ENCODE results near the gene RPS8.
"Not testable (repeated sequence)": the region's sequence is repeated elsewhere in the genome, so short reads cannot be mapped to it uniquely, and the experiment has no call there.

Gene RPS8

GRCh38 chr1:44803312-44804095 is 28.2 kb downstream of the RPS8 start:
- DNase-seq = no peak

- DNase-seq = no peak
Measured at GRCh38 chr1:44805311-44806024, 30.1 kb downstream of the RPS8 start.

DNA sequence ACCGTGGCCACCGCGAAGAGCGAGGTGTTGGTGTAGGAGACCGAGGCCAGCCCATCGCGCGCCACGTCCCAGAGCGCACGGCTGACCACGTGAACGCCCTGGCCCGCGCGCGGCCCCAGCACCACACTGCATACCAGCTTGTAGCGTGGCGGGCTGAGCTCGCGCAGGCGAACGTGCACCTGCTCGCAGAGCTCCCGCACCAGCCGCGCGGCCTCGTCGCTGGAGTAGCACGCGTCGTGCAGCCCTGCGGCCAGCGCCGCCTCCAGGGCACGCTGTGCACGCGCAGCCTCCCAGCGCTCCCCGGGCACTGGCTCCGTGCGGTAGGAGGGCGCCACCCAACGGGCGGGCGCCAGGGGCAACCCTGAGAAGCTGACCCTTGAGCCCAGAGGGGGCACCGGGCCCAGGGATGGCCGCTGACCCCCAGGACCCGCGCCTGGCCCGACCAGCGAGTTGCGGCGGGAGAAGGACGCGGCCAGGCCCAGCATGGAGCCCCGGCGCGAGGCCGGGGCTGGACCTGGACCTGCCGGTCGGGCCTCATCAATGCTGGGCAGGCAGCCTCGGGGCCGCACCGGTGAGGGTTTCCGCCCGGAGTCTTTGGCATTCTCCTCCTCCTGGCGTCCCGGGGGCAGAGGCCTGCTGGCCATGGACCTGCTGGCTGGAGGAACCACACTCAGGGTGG is 30.8 kb downstream of the RPS8 start:
- no peak for DNase-seq

GRCh38 chr1:44806704-44807363 is 31.5 kb downstream of the RPS8 start, which contains the start of gene DYNLT4:
Gene DYNLT4 (minus strand): TSS chr1:44807351. CDS start chr1:44806668, 683 bp downstream.
- no peak for DNase-seq

DNA sequence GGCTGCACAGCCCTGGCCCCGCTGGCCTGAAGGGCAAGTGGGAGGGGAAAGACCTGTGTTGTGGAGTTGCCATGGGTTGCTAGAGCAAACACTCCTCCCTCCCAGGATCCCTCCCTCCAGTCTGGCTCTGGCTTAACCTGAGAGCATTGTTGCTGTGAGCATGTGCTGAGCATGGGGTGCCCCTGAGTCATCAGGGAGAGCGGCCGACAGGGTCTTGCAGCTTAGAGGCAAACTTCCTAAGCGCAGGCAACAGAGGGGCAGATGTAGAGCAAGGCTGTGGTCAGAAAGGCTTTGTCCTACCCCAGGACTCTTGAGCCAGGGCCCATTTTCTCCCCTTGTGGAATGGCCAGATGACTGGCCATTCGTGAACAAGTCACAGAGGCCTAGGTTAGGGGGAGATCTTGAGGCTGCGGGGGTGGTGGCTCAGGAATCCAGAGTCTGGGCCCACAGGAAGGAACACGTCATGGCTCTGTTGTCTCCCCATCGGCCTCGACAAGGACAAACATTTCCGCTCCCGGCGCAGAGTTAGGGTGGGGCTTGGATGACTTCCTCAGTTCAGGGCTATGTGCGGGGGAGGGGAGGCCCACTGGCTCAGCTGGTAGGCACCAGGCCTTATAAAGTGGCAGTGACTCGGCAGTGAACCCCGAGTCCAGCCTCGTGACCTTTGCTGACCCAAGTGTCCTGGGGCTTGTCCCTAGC is 32.2 kb downstream of the RPS8 start:
- DNase-seq = peak; percentile 99

GRCh38 chr1:44808063-44808937 is 33.0 kb downstream of the RPS8 start, which contains the start of gene BTBD19:
Gene BTBD19 (plus strand): TSS chr1:44808523. CDS start chr1:44808821, 298 bp downstream.
- peak; percentile 94 for DNase-seq

- DNase-seq = peak; percentile 73
Measured at GRCh38 chr1:44808938-44809917, 33.9 kb downstream of the RPS8 start.

DNA sequence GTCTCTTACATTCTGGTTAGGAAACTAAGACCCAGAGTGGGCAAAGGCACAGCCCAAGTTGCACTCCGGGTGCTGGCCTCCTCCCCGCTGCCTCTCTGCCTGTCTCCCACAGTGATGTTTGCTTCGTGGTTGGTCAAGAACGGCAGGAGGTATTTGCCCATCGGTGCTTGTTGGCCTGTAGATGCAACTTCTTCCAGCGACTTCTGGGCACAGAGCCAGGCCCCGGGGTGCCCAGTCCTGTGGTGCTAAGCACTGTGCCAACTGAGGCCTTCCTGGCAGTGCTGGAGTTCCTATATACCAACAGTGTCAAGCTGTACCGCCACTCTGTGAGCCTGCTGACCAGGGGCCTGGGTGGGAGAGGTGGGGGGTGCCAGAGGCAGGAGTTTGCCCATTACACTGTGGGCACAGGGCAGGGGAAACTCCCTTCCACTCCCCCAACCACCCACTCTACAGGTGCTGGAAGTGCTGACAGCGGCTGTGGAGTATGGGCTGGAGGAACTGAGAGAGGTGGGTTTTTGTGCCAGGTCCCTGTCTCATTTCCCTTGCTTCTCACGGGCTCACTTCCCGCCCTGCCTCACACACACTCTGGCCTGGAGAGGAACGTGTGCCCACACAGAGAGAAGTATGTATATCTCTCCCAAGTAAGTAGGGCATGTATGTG is 34.9 kb downstream of the RPS8 start:
- DNase-seq = peak; percentile 50

- DNase-seq = not testable (repeated sequence)
Measured at GRCh38 chr1:44810762-44811105, 35.4 kb downstream of the RPS8 start.

DNA sequence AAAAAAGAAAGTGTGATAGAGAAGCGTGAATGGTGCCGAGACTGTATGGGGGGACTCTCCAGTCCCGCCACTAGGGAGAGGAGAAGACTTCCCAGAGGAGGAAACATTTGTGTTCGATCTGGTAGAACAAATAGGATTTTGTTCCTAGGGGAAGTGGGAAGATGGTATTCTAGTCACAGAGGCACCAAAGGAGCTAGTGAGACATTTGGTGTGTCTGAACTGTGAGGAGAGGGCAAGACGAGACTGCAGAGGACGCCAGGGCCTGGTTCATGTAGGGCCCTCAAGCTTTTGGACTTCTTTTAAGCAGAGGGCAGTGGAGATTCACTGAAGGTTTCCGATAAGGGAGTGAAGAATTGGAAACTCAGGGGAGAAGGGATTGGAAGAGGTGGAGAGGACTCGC is 35.9 kb downstream of the RPS8 start:
- DNase-seq = no peak

GRCh38 chr1:44812822-44813543 is 37.6 kb downstream of the RPS8 start:
- DNase-seq = no peak

DNA sequence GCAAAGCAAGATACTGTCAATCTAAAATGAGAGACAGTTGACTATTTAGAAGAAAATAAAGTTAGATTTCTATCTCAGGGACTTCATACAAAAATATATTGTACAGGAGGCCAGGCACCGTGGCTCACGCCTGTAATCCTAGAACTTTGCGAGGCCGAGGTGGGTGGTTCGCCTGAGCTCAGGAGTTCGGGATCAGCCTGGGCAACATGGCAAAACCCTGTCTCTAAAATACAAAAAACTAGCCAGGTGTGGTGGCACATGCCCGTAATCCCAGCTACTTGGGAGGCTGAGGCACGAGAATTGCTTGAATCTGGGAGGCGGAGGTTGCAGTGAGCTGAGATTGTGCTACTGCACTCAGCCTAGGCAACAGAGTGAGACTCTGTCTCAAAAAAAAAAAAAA is 40.6 kb downstream of the RPS8 start:
- not testable (repeated sequence) for DNase-seq

DNA sequence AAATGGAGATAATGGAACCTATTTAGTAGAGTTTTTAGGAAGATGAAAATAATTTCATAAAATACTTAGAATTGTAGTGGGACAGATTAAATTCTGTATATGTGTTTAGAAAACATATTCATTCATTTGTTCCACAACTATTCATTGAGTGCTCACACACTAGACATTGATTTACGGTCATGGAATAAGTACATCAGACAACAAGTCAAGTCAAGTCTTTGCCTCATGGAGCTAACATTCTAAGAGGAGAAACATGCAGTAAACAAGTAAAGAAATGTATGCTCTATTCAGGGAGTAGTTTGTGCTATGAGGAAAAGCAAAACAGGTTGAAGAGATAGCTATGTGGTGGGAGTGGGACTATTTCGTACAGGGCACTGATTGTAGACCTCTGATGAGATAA is 42.0 kb downstream of the RPS8 start:
- DNase-seq = no peak

DNA sequence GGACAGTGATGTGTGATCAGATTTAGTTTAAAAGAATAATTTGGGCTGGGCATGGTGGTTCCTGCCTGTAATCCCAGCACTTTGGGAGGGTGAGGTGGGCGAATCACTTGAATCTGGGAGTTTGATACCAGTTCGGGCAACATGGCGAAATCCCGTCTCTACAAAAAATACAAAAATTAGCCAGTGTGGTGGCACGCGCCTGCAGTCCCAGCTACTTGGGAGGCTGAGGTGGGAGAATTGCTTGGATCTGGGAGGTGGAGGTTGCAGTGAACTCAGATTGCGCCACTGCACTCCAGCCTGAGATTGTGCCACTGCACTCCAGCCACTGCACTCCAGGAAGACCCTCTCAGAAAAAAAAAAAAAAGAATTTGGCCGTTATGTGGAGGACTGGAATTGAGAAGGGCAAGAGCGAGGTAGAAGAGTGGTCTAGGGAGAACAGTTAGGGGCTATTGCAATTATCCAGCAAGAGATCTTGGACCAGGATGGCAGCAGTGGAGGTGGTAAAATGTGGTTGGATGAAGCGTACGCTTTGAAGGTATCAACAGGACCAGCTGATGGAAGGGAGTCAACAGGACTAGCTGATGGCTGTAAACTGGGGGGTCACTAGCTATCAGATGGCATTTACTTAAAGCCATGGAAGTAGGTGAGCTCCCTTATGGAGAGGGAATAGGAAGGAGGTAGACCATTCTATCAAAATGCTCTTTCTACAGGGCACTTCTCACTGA is 42.6 kb downstream of the RPS8 start:
- no peak for DNase-seq

DNA sequence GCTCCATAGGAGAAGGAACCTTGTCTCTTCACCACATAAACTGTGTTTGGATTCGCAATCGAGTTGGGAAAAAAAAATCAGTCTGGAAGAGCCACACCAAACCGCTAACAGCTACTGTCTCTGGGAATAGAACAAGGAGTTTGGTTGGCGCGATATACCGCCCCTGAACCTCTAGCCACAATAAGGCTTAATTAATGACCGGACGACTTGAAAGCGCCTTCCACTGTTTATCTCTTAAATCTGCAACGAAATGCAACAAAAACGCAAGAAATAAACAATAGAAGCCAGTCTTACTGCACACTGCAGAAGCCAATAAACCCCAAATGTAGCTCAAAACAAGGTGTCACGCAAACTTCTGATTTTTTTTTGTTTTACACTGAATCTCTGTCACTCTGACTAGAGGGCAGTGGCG is 43.9 kb downstream of the RPS8 start:
- DNase-seq = no peak

DNA sequence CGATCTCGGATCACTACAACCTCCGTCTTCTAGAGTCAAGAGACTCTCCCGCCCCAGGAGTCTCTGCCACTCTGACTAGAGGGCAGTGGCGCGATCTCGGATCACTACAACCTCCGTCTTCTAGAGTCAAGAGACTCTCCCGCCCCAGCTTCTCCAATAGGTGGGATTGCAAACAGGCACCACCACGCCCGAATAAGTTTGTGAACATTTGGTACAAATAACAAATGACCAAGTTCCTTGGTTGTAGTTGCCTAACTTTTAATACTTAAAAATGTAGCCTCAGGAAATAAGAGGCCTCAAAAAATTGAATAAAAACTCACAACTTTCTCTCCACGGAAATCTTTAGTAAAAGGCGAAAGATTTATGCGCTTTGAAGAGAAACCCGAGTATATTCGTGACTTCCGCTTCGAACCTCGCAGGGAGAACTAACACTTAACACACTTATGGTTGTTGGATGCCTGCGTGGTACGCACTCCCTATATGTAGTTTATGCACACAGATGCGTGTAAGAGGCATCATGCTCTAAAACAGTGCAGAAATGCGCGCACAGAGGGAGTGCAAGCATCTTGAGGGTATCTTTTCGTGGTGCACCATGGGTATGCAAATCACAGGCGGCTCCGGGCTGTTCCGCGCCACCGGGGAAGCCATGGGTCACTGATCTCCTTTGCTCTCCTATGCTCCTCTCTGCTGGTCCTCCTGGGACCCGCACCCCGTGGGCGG is 44.4 kb downstream of the RPS8 start:
- peak; percentile 98 for DNase-seq
